ENCODE data around the gene PYGO1.
"Not testable (repeated sequence)": the region's sequence is repeated elsewhere in the genome, so short reads cannot be mapped to it uniquely, and the experiment has no call there.

PYGO1 gene

DNA sequence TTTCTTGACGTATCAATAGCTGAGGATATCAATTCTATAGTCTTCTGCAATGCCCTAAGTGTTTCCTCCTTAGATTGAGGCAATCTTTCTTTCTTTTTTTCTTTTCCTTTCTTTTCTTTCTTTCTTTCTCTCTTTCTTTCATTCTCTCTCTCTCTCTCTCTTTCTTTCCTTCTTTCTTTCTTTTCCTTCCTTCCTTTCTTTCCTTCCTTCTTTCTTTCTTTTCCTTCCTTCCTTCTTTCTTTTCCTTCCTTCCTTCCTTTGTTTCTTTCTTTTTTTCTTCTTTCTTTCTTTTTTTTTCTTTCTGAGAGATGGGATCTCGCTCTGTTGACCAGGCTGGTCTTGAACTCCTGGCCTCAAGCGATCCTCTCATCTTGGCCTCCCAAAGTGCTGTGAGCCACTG, 70.1 kb downstream of the PYGO1 start:
- H3K4me3 ChIP-seq (ENCODE audit: low read depth, low read length) = no peak overlapping the region
- TF ChIP-seq POLR2A (IDR thresholded peaks at IDR 0.05; ENCODE audit: extremely low read depth, insufficient read length) (no peak), MYC (IDR thresholded peaks at IDR 0.05; ENCODE audit: low read depth, low read length) (no peak), CTCF (IDR thresholded peaks at IDR 0.05; ENCODE audit: low read depth, low read length) (no peak)
- TF ChIP-seq, protein P1, sequence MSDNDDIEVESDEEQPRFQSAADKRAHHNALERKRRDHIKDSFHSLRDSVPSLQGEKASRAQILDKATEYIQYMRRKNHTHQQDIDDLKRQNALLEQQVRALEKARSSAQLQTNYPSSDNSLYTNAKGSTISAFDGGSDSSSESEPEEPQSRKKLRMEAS (IDR thresholded peaks at IDR 0.05; ENCODE audit: low read depth, low read length) = no peak
- DNase-seq (ENCODE audit: low read depth) = no peak

DNA sequence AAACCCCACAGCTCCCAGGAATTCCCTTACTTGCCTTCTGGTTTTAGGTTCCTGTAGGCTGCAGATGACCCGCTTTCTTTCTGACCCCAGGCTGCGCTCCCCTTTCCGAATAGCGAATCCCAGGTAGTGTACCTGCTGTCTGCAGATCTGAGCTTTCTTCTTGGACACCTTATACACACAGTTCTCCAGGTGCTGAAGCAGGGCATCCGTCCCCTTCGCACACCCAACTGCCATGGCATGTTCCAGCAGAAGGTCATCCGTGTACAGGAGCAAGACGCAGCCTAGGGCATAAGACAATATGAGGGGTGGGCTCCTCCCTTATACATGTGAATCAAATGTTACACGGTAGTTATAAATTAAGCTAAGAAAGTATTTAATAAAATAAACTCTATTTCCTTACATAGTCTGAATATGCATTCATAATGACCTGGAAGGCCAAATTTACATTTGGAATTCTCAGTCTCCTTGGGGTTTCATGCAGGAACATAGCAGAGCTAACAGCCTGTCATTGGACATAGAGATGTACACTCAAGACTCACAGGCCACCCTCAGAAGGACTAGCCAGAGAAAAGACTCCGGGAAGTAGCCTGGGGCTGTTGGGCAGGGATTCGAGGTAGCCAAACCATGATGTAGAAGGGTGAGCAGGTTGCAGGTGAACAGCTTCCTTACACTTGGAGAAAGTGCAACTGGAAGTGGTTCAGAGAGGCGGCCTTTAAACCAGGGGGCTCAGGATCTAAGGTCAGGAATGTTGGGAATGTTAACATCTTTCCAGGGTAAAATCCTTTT, 72.0 kb downstream of the PYGO1 start:
- TF ChIP-seq MYC (IDR thresholded peaks at IDR 0.05; ENCODE audit: low read depth, low read length) = no peak
- TF ChIP-seq POLR2A (IDR thresholded peaks at IDR 0.05; ENCODE audit: extremely low read depth, insufficient read length) = no peak
- no peak for TF ChIP-seq CTCF (IDR thresholded peaks at IDR 0.05; ENCODE audit: low read depth, low read length)
- TF ChIP-seq, protein P1 (IDR thresholded peaks at IDR 0.05; ENCODE audit: low read depth, low read length) = no peak
- no peak for DNase-seq (ENCODE audit: low read depth)
- H3K4me3 ChIP-seq (ENCODE audit: low read depth, low read length) = no peak overlapping the region

DNA sequence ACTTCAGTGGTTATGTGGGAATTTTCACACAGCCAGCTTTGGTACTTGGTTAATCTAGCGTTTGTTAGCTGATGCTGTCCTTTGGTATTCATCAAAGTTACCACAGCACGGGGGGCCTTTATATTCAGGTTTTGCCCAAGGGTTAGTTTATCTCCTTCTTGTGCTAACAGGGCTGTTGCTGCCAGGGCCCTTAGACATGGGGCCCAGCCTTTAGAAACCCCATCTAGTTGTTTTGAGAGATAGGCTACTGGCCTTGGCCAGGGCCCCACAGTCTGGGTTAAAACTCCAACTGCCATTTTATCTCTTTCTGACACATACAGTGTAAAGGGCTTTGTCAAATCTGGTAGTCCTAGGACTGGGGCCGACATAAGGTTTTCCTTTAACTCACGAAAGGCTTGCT, 72.7 kb downstream of the PYGO1 start:
- DNase-seq (ENCODE audit: low read depth) = no peak
- H3K4me3 ChIP-seq (ENCODE audit: low read depth, low read length) = no peak overlapping the region
- no peak for TF ChIP-seq POLR2A (IDR thresholded peaks at IDR 0.05; ENCODE audit: extremely low read depth, insufficient read length)
- TF ChIP-seq MYC (IDR thresholded peaks at IDR 0.05; ENCODE audit: low read depth, low read length) = no peak
- TF ChIP-seq CTCF (IDR thresholded peaks at IDR 0.05; ENCODE audit: low read depth, low read length) = no peak
- TF ChIP-seq, protein P1 (IDR thresholded peaks at IDR 0.05; ENCODE audit: low read depth, low read length) = no peak

DNA sequence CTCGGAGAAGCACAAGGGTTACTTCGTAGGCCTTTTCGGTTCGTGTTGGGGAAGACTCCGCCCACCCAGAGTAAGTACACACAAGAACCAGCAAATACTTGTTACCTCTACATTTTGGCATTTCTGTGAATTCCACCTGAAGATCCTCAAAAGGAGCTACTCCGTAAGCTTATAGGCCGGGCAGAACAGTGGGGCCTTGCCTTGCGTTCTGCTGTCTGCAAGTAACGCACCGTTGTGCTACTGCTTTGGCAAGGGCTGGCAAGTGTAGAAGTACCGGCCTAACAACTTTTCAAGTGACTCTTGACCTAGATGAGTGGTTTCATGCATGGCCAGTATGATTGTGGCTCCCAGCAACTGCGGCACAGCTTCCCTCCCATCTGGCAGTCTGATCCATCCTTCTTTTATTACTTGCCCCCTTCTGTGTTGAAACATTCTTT, 73.7 kb downstream of the PYGO1 start:
- no peak overlapping the region for H3K4me3 ChIP-seq (ENCODE audit: low read depth, low read length)
- TF ChIP-seq, protein P1 (IDR thresholded peaks at IDR 0.05; ENCODE audit: low read depth, low read length) = no peak
- no peak for TF ChIP-seq MYC (IDR thresholded peaks at IDR 0.05; ENCODE audit: low read depth, low read length)
- no peak for TF ChIP-seq CTCF (IDR thresholded peaks at IDR 0.05; ENCODE audit: low read depth, low read length)
- TF ChIP-seq POLR2A (IDR thresholded peaks at IDR 0.05; ENCODE audit: extremely low read depth, insufficient read length) = no peak
- DNase-seq (ENCODE audit: low read depth) = no peak

- H3K4me3 ChIP-seq (ENCODE audit: low read depth, low read length); DNase-seq (ENCODE audit: low read depth): not testable (repeated sequence)
These were observed 74.3 kb downstream of the PYGO1 start for GRCh38 chr15:55513621-55514413.

DNA sequence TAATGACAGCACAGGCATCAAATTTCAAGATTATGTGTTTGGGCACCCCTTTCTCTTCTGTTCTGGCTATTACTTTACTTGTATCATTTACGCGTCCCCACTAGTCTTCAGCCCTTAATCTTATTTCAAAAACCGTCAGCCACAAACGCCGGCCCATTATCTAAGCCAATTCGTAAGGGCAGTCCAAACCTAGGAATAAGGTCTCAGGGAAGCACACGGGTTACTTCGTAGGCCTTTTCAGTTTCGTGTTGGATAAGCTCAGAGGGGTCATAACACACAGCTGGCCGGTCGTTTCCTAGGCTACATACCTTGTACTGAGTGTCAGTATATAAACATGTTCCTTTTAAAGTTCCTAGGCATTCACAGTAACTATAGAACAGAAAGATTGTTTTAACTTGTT, 75.0 kb downstream of the PYGO1 start:
- no peak for TF ChIP-seq POLR2A (IDR thresholded peaks at IDR 0.05; ENCODE audit: extremely low read depth, insufficient read length)
- TF ChIP-seq MYC (IDR thresholded peaks at IDR 0.05; ENCODE audit: low read depth, low read length) = no peak
- TF ChIP-seq, protein P1 (IDR thresholded peaks at IDR 0.05; ENCODE audit: low read depth, low read length) = no peak
- TF ChIP-seq CTCF (IDR thresholded peaks at IDR 0.05; ENCODE audit: low read depth, low read length) = no peak
- no peak for DNase-seq (ENCODE audit: low read depth)
- no peak overlapping the region for H3K4me3 ChIP-seq (ENCODE audit: low read depth, low read length)
